Activated CD8-positive, alpha-beta T cell treated with anti-CD3 and anti-CD28 coated beads, Interleukin-2, amount 10 ng/mL, durations not matched to agents 7 days and 5 days (primary cell): ENCODE measurements around the gene CST9L. TPM values are rescaled to one million over a fixed set of nuclear protein-coding genes. Genes with fewer than 3 reads are reported as not detected.

ENCODE experiments used
- ATAC-seq: fragments of 150-1000 bp; cut with Tn5 transposase; one replicate; pipeline ENCODE4 v1.10.0; 2021; ENCODE audit warnings: moderate library complexity
- CTCF ChIA-PET: fragments of 350-600 bp; sonication (Branson Sonifier 250); formaldehyde crosslinking; loops from one replicate; lab custom pipeline; 2021; ENCODE audit warnings: antibody characterized with exemption; lab: Charles Lee
- POLR2A ChIA-PET: fragments of 350-600 bp; sonication (Branson Sonifier 250); formaldehyde crosslinking; loops from one replicate; lab custom pipeline; 2021; ENCODE audit warnings: antibody characterized with exemption; lab: Charles Lee
- DNase-seq: peaks from one replicate; pipeline ENCODE4 v3.0.0-alpha.2; 2020
- H3K27ac Mint-ChIP-seq: one replicate; pipeline ENCODE4 v1.8.0; 2021; ENCODE audit warnings: mild to moderate bottlenecking, mixed read lengths
- H3K27me3 Mint-ChIP-seq: one replicate; pipeline ENCODE4 v1.8.0; 2021; ENCODE audit warnings: low read depth, mixed read lengths
- H3K36me3 Mint-ChIP-seq: one replicate; pipeline ENCODE4 v1.8.0; 2021; ENCODE audit warnings: low read depth, mixed read lengths
- H3K4me1 Mint-ChIP-seq: one replicate; pipeline ENCODE4 v1.8.0; 2021; ENCODE audit warnings: low read depth, mixed read lengths
- H3K4me3 Mint-ChIP-seq: one replicate; pipeline ENCODE4 v1.8.0; 2021; ENCODE audit warnings: mild to moderate bottlenecking, mixed read lengths
- H3K9me3 Mint-ChIP-seq: one replicate; pipeline ENCODE4 v1.8.0; 2022; ENCODE audit warnings: mixed read lengths; ENCODE audit not compliant: insufficient read depth
- total RNA-seq, 2 experiments: library from RNA; stranded (reverse); gene quantifications; one replicate each; pipeline ENCODE4 v1.2.3, GENCODE V29; 2021

Gene CST9L
- total RNA-seq, 2 experiments from 2014 or later, result not detected

DNA sequence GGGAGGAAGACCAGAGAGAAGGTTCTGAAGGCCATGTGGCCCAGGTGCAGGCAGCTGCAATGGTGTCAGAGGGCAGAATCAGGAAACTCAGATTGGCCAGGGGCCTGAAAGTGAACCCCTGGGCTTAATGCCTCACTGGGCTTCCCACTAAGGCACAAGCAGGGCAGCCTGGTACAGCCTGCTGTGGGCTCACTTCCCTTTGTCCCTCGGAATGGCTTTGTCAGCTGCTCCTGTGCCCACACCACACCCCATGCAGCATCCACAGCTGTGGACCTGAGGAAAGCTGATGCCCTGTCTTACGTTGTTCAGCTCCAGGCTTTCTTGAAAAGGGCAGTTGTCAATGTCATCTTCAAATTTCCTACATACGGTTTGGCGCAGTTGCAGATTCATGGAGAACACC lies 35.0 kb upstream of the CST9L start:
- Mint-ChIP-seq H3K9me3 (no peaks in the 10 kb centered on the region), H3K4me1 (peaks cover 6% of the 10 kb centered on the region), H3K27me3 (peaks cover 3% of the 10 kb centered on the region), H3K4me3 (no peak overlapping the region), H3K27ac (no peak overlapping the region), H3K36me3 (no peaks in the 10 kb centered on the region)
- DNase-seq (no peak), ATAC-seq (no peak)
- ChIA-PET CTCF (interaction anchor here (1.4 to 2.7 kb wide), 2 partner anchors 10 to 161 kb away, joined by 3 to 13 read pairs; no protein-coding TSS in a partner anchor), POLR2A (no interaction called here)

DNA sequence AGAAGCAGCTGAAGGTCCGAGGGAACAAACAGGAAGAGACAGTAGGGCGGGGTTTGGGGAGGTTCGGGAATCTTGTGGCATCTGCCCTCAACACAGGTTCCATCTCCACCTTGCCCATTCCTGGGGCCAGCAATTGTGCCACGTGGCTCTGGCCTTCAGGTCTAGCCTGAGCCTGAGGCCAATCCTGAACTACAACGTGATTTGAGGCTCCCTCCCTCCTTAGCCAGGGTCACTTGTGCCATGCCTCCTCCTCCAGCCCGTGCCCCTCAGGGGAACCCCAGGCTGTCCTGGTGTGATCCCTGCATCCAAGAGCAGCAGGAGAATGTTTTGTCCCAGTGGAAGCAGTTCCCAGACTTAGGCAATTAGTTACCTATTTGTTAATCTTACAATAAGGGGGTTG lies 34.4 kb upstream of the CST9L start:
- no peak for ATAC-seq
- no peak for DNase-seq
- H3K9me3 Mint-ChIP-seq, result no peaks in the 10 kb centered on the region
- peaks cover 3% of the 10 kb centered on the region for H3K27me3 Mint-ChIP-seq
- ChIA-PET POLR2A (no interaction called here), CTCF (no interaction called here)
- H3K4me1 Mint-ChIP-seq, result peaks cover 6% of the 10 kb centered on the region
- no peak overlapping the region for H3K4me3 Mint-ChIP-seq
- no peak overlapping the region for H3K27ac Mint-ChIP-seq
- H3K36me3 Mint-ChIP-seq, result no peaks in the 10 kb centered on the region

DNA sequence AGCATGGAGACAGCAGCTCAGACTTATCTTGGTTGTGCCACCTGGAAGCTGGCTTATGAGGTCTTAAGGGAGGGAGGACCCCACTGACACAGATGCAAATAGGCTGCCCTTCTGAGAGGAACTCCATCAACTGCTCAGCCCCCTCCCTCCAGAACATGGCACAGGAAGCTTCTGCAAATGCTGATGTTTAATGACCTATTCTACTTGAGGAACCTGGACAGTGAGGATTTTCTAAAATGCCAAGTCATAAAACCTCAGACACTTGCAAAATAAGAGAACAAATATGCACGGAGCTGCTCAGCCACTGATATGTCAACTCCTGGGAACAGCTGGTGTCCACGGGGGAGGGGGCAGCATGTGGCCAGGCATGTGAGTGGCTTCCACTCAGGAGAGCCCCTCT lies 34.0 kb upstream of the CST9L start:
- peaks cover 3% of the 10 kb centered on the region for H3K27me3 Mint-ChIP-seq
- H3K27ac Mint-ChIP-seq, result no peak overlapping the region
- no peak for DNase-seq
- no peak overlapping the region for H3K4me3 Mint-ChIP-seq
- no peak for ATAC-seq
- H3K9me3 Mint-ChIP-seq, result no peaks in the 10 kb centered on the region
- CTCF ChIA-PET, result interaction anchor here (1.0 kb wide), 1 partner anchor 252 kb away, joined by 3 read pairs; the partner anchor contains the start of gene NXT1
- H3K4me1 Mint-ChIP-seq, result peaks cover 6% of the 10 kb centered on the region
- POLR2A ChIA-PET, result no interaction called here
- no peaks in the 10 kb centered on the region for H3K36me3 Mint-ChIP-seq

DNA sequence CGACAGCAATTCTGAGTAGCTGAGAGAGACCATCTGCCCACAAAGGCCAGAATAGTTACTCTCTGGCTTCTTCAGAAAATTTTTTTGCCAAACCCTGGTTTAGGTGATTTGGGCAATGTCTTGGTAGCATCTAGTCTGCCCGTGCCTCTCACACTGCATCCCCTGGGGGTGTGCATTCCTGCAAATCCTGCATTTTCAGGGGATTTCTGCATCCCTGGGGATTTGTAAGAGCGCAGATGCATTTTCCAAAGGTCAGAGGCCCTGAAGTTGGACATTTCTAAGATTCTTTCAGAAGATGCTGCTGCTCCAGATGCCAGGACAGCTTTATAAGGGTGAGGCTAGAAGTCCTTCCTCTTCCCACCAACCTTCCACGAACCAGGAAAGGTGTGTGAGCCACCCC lies 33.4 kb upstream of the CST9L start:
- Mint-ChIP-seq H3K27me3 (peaks cover 7% of the 10 kb centered on the region), H3K4me3 (no peak overlapping the region), H3K27ac (no peak overlapping the region), H3K4me1 (peaks cover 2% of the 10 kb centered on the region), H3K9me3 (no peaks in the 10 kb centered on the region), H3K36me3 (no peaks in the 10 kb centered on the region)
- no peak for DNase-seq
- no peak for ATAC-seq
- CTCF ChIA-PET, result interaction anchor here (1.0 kb wide), 1 partner anchor 252 kb away, joined by 3 read pairs; the partner anchor contains the start of gene NXT1
- POLR2A ChIA-PET, result no interaction called here

DNA sequence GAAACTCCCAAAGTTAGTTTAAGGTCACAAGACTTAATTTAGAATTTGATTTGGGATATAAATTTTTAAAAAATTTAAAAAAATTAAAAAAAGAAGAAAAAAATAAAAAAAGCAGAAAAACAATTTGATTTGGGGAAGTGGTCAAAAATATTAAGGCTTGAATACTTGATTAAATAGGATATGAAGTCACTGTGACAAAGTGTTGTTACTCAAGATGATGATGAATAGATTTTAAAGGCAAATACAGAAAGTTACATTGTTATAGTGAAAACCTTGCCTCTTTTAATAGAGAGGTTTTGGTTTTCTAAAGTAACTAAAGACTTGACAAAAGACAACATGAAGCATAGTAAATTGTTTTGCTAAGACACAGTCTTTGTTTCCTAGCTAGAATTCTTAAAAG lies 30.2 kb upstream of the CST9L start:
- H3K9me3 Mint-ChIP-seq, result no peaks in the 10 kb centered on the region
- no peaks in the 10 kb centered on the region for H3K36me3 Mint-ChIP-seq
- no peak overlapping the region for H3K27ac Mint-ChIP-seq
- no peak overlapping the region for H3K4me3 Mint-ChIP-seq
- POLR2A ChIA-PET, result no interaction called here
- ATAC-seq (no peak), DNase-seq (no peak)
- H3K4me1 Mint-ChIP-seq, result no peaks in the 10 kb centered on the region
- H3K27me3 Mint-ChIP-seq, result peaks cover 4% of the 10 kb centered on the region
- CTCF ChIA-PET, result interaction anchor here (1.7 kb wide), 1 partner anchor 157 kb away, joined by 5 read pairs; no protein-coding TSS in a partner anchor

DNA sequence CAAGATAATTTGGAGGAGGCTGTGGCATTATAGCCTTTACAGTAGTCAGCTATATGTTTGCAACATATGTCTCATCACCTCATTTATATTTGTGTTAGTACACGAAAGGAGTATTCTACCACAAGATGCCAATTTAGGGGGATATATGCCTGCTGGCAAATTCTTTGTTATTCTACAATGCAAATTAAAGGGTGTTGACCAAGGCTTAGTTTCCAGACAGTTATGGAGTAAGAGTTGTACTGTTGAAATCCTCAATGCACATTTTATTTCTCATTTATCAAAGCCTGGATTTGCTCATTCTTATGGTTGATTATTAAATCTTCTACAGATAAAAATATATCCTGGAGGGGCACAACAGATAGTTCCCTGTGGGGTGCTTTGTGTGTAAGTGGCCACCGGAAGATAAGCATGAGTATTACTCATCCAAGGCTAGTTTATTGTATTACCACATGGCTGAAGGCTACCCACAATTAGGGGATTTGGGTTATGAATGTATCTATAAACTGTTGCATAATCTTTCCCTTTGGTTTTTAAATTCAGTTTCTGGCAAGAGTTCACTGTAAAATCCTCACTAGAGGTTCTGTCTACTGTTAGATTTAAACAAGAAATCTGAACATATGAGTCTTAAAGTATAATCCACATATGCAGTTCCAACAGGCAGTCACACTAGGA lies 28.4 kb upstream of the CST9L start:
- Mint-ChIP-seq H3K4me3 (no peak overlapping the region), H3K27me3 (peaks cover 4% of the 10 kb centered on the region), H3K27ac (no peak overlapping the region), H3K36me3 (no peaks in the 10 kb centered on the region), H3K4me1 (no peaks in the 10 kb centered on the region), H3K9me3 (no peaks in the 10 kb centered on the region)
- DNase-seq (no peak), ATAC-seq (no peak)
- CTCF ChIA-PET, result interaction anchor here (0.8 kb wide), 1 partner anchor 10 kb away, joined by 3 read pairs; no protein-coding TSS in a partner anchor
- POLR2A ChIA-PET, result no interaction called here

DNA sequence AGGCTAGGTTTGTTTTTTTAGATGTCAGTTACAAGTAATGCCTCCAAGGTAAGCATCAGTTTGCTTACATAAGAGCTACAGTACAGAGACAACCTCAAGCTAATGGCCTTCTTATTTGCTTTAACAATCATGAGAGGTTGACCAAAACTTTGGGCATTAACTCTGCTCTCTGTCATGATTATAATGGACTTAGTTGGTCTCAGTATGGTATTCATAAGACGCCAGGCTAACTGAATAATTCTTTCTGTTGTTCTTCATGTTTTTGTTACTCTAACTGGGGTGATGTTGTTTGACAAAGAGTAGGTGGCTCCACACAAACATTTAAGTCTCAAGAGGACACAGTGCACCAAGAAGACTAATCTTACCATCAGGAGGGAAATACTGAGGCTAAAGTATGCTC lies 27.7 kb upstream of the CST9L start:
- H3K4me1 Mint-ChIP-seq, result no peaks in the 10 kb centered on the region
- no peak for ATAC-seq
- ChIA-PET POLR2A (no interaction called here), CTCF (no interaction called here)
- no peak overlapping the region for H3K4me3 Mint-ChIP-seq
- DNase-seq, result no peak
- no peaks in the 10 kb centered on the region for H3K36me3 Mint-ChIP-seq
- H3K27me3 Mint-ChIP-seq, result peaks cover 4% of the 10 kb centered on the region
- no peaks in the 10 kb centered on the region for H3K9me3 Mint-ChIP-seq
- H3K27ac Mint-ChIP-seq, result no peak overlapping the region

DNA sequence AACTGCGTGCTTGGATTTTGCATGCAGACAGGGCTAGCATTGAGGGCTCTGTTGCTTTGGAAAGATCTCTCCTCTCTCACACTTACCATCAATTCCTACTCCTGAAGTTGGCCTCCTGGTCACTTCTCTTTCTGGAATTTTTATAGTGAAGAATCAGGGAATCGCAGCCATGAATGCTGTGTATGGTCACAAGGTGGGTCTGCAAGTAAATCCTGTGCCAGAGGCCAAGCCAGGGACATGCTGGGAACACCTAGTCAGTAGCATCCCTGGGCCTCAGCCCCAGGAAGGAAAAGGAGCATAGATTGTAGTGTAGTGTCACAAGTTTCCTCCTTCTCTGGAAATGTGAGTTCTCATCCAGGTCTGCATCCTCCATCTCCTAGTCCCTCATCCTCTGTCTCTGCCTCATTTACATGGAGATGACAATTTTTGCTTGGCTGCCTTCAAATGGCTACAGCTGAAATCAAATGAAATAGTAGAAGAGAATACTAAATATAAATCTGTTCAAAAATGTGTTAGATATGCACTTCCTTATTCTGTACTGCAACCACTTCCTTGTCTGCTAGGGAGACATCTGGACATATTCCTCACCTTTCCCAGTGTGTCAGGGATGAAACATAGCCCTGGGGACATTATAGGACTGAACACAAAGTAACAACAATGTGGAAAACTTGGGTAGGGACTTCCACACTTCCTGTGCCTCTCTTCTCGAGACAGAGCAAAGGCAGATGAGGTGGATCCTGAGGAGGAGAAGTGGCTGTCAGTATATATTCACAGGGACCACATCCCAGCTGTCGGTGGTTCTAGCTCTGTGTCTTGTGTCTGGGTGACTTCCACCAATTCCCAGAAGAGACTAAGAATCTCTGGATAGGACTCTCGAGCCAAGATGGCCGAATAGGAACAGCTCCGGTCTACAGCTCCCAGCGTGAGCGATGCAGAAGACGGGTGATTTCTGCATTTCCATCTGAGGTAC lies 20.4 kb upstream of the CST9L start:
- Mint-ChIP-seq H3K4me3 (no peak overlapping the region), H3K9me3 (no peaks in the 10 kb centered on the region), H3K36me3 (no peaks in the 10 kb centered on the region), H3K27me3 (no peaks in the 10 kb centered on the region), H3K27ac (no peak overlapping the region), H3K4me1 (no peaks in the 10 kb centered on the region)
- ChIA-PET CTCF (no interaction called here), POLR2A (no interaction called here)
- ATAC-seq (no peak), DNase-seq (no peak)

DNA sequence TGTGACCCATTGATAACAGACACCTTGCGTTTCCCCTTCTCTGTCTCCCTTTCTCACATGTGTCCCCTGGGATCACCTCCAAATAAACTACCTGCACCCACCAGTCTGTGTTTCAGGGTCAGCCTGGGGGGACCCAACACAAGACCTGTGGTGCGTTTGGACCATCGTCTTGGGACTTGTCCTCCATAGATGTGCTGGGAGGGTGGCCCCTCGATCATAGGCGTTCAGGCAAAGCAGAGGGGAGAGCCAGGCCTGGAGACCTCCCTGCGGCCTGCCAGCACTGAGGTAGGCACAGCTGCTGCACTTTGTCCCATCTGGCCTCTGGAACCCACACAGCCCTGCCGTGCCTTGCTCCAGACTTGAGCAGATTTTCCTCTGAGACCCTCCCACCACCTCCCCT lies 19.3 kb upstream of the CST9L start:
- POLR2A ChIA-PET, result no interaction called here
- Mint-ChIP-seq H3K27me3 (peaks cover 2% of the 10 kb centered on the region), H3K4me3 (no peak overlapping the region), H3K9me3 (no peaks in the 10 kb centered on the region), H3K36me3 (no peaks in the 10 kb centered on the region), H3K27ac (no peak overlapping the region), H3K4me1 (no peaks in the 10 kb centered on the region)
- DNase-seq, result no peak
- no peak for ATAC-seq
- CTCF ChIA-PET, result no interaction called here

DNA sequence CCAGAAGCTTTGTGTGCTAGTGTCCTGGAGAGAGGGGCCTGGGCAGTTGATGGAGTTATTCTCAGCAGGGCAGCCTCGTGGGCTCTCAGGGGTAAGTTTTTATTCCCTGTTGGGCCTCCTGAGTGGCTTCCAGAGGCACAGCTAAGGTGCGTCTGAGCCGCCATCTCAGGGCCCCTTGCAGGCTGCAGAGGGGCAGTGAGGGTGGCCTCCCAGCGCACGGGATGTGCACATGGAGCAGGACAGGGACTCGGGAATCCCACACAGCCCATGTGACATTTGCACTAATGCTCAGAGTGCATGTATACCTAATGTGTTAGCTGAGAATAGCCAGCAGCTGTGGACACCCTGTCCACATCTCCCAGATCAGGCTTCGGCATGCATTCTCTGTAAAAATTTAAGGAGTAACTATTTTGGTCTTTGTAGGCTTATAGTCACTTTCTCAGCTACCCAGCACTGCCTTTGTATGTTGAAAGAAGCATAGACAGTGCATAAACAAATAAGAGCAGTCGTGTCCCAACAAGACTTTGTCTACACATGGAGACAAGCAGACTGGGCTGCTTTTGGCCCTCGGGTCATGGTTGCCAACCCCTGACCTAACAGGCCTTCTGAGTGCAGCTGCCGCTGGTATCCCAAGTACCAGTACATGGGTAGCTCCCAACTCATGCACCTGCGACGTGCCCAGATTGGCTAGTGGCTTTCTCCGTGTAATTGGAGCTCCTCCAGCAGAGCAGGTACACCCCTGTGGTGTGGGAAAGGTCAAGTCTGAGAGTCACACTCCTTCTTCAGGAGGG lies 18.6 kb upstream of the CST9L start:
- no peaks in the 10 kb centered on the region for H3K4me1 Mint-ChIP-seq
- ATAC-seq (no peak), DNase-seq (no peak)
- CTCF ChIA-PET, result no interaction called here
- H3K36me3 Mint-ChIP-seq, result no peaks in the 10 kb centered on the region
- POLR2A ChIA-PET, result no interaction called here
- no peak overlapping the region for H3K4me3 Mint-ChIP-seq
- no peak overlapping the region for H3K27ac Mint-ChIP-seq
- no peaks in the 10 kb centered on the region for H3K9me3 Mint-ChIP-seq
- peaks cover 2% of the 10 kb centered on the region for H3K27me3 Mint-ChIP-seq

DNA sequence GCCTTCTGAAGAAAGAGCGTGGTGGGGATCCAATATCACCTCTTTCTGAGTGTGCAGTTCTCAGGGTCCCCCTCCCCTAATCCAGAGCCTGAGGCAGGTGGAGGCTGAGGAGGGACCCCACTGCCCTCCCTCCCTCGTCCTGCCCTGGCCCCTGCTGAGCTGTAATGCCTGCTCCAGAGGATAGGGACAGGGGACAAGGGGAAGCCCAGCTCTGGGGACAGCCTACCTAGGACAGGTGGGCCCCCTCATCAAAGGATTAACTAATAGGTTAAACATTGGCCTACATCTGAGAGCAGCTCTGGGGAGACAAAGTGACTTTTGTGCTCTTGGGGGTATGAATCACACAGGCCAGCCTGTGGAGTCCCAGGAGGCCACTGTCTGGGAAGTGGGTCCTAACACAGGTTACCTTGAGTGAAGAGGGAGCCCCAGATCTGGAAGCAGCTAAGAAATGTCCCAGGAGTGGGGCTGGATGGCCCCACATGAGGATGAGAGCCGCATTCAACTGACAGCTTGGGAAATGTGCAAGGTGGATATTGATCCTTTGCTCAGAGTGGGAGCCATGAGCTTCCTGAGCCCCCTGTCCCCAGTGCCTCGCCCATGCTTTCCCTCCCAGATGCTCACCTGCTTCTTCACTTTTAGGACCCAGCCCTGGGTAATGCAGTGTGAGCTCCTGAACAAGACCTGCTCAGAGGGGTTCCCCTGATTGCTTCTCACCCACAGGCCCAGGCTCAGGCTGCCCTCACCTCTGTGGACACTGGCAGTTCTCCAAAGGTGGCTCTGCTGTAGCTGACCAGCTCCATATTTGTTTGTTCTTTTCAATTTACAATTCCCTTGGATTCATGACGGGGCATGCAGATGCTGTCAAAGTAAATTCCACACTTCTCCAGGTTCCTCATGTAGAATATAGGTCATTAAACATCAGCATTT lies 17.8 kb upstream of the CST9L start:
- Mint-ChIP-seq H3K36me3 (no peaks in the 10 kb centered on the region), H3K27ac (no peak overlapping the region), H3K4me3 (no peak overlapping the region), H3K9me3 (no peaks in the 10 kb centered on the region), H3K27me3 (peaks cover 2% of the 10 kb centered on the region), H3K4me1 (no peaks in the 10 kb centered on the region)
- ChIA-PET CTCF (no interaction called here), POLR2A (no interaction called here)
- no peak for DNase-seq
- no peak for ATAC-seq
